BJ (cell line): Measurements from ENCODE around the gene PPP2R2D. TPM values are rescaled to one million over a fixed set of nuclear protein-coding genes. Genes with fewer than 3 reads are reported as not detected.

Experiments
- CTCF ChIA-PET: fragments of 350-600 bp; formaldehyde crosslinking; extraction: SDS; loops from one replicate; lab custom pipeline; 2021; ENCODE audit warnings: antibody characterized with exemption, inconsistent platforms; lab: Yijun Ruan, JAX
- POLR2A ChIA-PET: fragments of 300-600 bp; sonication (Branson Sonifier 250); formaldehyde crosslinking; extraction: SDS; loops from one replicate; lab custom pipeline; 2021; ENCODE audit warnings: antibody characterized with exemption; lab: Charles Lee
- DNase-seq: peaks from one replicate; pipeline ENCODE4 v3.0.0-alpha.2; 2011; ENCODE audit warnings: low read depth
- H3K27me3 ChIP-seq: 2 replicates; pipeline ENCODE4 v1.6.0; 2011; ENCODE audit warnings: low read length; ENCODE audit not compliant: control insufficient read depth, insufficient read depth
- H3K36me3 ChIP-seq: 2 replicates; pipeline ENCODE4 v1.5.1; 2011; ENCODE audit warnings: low read length; ENCODE audit not compliant: control insufficient read depth, insufficient read depth
- H3K4me3 ChIP-seq: 2 replicates; pipeline ENCODE4 v1.5.1; 2011; ENCODE audit warnings: low read depth, mild to moderate bottlenecking, control low read depth, low read length
- CTCF ChIP-seq: IDR thresholded peaks from 2 replicates; pipeline ENCODE4 v1.5.1; 2011; ENCODE audit warnings: low read depth, mild to moderate bottlenecking, control low read depth, inconsistent platforms, low read length, moderate library complexity; ENCODE audit not compliant: insufficient read depth
- polyA plus RNA-seq: library from polyadenylated mRNA; depleted of rRNA; stranded (reverse); fragments of >200 nt; gene quantifications from 2 replicates; pipeline ENCODE4 v1.2.3, GENCODE V29; 2011

Gene PPP2R2D
- polyA plus RNA-seq, 1 experiment: 31.2 TPM

DNA sequence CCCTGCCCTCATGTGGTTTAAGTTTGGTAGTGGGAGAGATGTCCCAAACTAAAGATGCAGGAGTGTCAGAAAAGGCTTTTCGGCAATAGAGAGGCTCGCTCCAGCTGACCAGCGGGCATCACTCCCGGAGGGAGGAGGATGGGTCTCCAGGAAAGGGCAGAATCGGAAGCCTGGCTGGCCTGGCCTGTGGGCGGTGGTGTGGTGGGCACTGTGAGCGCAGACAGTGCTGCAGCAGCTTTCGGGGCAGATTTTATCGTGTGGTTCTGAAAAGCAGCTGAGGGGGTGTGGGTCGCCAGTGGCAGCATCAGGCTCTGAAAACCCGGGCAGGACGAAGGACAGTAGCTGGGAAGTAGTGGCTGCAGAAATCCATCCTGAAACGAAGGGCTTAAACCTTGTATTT is 68.1 kb downstream of the PPP2R2D start:
- Histone ChIP-seq H3K36me3 (peaks cover 37% of the 10 kb centered on the region), H3K4me3 (no peak overlapping the region), H3K27me3 (no peaks in the 10 kb centered on the region)
- POLR2A ChIA-PET: no interaction called here
- DNase-seq: no peak
- CTCF ChIA-PET: no interaction called here
- no peak for TF ChIP-seq CTCF

GRCh38 chr10:131970946-131971345 is 70.1 kb downstream of the PPP2R2D start:
- Histone ChIP-seq H3K36me3 (peaks cover 44% of the 10 kb centered on the region), H3K27me3 (no peaks in the 10 kb centered on the region), H3K4me3 (no peak overlapping the region)
- ChIA-PET POLR2A (no interaction called here), CTCF (no interaction called here)
- no peak for TF ChIP-seq CTCF
- no peak for DNase-seq

DNA sequence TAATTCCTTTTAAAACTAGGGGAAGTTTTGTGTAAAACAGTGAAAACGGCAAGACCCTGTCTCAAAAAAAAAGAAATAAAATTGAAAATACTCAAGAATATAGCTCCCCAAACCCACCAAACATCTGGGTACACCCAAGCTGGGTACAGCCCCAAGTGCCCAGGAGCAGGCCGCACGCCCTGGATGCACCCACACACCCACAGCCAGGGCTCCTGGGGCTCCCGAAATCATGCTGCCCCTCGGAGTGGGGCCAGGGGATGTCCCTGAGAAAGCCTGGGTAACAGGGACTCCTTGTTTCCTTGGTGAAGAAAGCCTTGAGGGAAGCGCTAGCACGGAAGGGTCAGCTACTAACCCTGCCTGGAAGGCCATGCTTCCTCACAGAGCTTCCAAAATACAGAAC is 70.8 kb downstream of the PPP2R2D start:
- ChIA-PET CTCF (no interaction called here), POLR2A (no interaction called here)
- Histone ChIP-seq H3K4me3 (no peak overlapping the region), H3K27me3 (no peaks in the 10 kb centered on the region), H3K36me3 (peaks cover 41% of the 10 kb centered on the region)
- TF ChIP-seq CTCF: no peak
- no peak for DNase-seq

DNA sequence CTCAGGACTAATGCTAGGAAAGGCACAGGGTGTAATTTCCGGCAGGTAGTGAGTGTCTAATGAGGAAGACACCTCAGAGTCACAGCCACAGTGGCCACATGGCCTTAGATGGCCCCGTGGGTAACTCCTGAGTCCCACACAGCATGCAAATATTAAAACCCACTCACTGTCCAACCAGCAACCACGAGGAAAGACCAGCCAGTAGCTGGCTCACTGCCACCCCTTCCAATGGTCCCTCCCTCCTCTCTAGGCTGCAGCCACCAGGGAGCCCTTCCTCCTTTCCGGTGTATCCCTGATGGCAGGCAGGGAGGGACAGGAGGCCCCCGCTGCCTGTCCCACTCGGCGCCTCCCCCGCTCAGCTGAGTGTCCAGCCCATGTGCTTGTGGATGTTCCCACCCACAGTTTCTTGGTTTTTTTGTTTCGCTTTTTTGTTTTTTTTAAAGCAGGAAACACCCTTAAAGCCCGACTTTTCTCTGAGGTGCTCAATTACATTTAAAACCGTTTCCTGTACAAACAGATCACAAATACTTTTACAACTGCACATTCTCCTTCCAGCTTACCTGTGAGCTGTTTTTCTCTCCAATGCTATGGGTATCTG is 71.8 kb downstream of the PPP2R2D start:
- Histone ChIP-seq H3K4me3 (no peak overlapping the region), H3K27me3 (no peaks in the 10 kb centered on the region), H3K36me3 (peaks cover 39% of the 10 kb centered on the region)
- POLR2A ChIA-PET: no interaction called here
- TF ChIP-seq CTCF: no peak
- CTCF ChIA-PET: no interaction called here
- DNase-seq: no peak

- no peak for TF ChIP-seq CTCF
- H3K27me3 ChIP-seq: no peaks in the 10 kb centered on the region
- POLR2A ChIA-PET: no interaction called here
- peaks cover 40% of the 10 kb centered on the region for H3K36me3 ChIP-seq
- H3K4me3 ChIP-seq: no peak overlapping the region
- DNase-seq: no peak
- CTCF ChIA-PET: interaction anchor here (0.7 kb wide), 1 partner anchor 50 kb away, joined by 3 read pairs; no protein-coding TSS in a partner anchor
These were observed 72.5 kb downstream of the PPP2R2D start for GRCh38 chr10:131973160-131973951.
